Muscle of arm (tissue), 12 donors: ENCODE measurements around the gene MKI67. TPM values are rescaled to one million over a fixed set of nuclear protein-coding genes. Genes with fewer than 3 reads are reported as not detected.
"Not testable (repeated sequence)": the region's sequence is repeated elsewhere in the genome, so short reads cannot be mapped to it uniquely, and the experiment has no call there.

ENCODE experiments used
- DNase-seq: peaks from one replicate; pipeline ENCODE4 v3.0.0-alpha.2; 2013
- polyA plus RNA-seq, 12 donors: library from polyadenylated mRNA; unstranded; fragments of 120-200 nt; gene quantifications; one replicate each; pipeline ENCODE4 v1.2.1, GENCODE V29; 2013; ENCODE audit not compliant: insufficient read length in 12 of 12

MKI67 gene
- polyA plus RNA-seq, 12 donors = 21.0 to 67.1 (median 34.8) TPM; not detected in 1

DNA sequence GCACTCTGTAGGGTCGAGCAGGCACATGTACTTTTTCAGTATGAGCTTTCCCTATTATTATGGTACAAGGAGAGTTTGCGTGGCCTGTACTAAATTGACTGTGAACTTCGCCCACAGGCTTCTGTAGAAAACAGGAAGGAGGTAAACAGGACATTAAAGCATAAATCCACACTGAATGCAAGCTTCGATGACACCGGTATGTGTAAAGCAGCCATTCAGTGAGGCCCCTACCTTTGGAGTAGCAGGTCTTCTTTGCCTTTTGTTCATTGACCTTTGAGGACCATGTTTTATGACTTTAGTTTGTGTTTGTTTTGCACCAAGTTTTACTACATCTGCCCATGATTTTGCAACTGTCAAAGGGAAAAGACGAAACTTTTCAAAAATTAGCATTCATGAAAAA is 14.5 kb downstream of the MKI67 start:
- no peak for DNase-seq

DNA sequence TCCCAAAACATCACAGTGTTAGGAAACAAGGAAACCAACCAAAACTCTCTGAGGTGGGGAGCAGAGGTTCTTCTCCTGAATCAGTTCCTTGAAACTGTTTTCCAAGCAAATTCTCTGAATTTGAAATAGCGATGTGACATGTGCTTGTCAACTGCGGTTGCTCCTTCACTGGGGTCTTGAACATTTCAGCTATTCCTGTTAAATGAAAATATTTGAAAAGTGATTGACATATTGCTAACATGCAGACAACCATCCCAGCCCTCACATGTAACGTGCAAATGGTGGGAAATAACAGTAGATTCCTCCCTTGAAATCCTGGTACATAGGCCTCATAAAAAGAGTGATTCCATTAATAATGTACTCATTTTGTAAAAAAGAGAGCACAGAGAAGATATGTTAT is 15.9 kb downstream of the MKI67 start:
- DNase-seq = no peak

DNA sequence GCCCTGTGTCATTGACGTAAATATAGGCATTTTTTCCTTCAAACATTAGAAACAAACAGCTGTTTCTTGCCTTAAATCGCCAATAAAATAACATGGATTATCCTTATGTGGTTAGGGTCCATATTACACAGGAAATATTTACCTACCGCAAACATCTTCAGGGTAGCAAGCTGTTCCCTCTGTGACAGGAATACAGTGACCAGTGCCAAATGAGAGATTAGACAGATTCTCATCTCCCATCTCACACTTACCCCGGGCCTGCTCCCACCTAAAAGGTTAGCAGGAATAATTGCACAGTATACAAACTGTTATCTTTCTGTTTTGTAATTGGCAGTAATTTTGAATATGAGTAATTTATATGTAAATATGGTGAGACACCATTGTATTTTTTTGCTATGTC is 16.5 kb downstream of the MKI67 start:
- no peak for DNase-seq

DNA sequence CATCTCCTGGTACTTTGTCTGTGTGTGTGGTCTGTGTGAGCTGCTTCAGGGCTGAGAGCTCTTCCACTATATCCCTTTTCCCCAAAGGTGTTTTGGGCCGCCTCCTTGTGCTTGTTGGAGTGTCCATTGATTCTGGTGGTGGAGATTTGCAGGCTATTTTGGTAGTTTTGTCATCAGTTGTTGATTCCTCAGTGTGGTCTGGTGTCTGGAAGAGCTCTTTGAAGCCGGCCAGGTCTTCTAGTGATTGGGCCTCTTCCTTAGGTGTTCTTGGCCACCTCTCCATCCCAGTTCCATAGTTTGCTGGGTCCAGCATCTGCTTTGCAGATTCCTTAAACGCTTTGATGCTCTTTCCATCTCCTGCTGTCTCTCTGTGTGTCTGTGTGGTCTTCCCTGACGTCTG is 20.8 kb downstream of the MKI67 start:
- no peak for DNase-seq

DNA sequence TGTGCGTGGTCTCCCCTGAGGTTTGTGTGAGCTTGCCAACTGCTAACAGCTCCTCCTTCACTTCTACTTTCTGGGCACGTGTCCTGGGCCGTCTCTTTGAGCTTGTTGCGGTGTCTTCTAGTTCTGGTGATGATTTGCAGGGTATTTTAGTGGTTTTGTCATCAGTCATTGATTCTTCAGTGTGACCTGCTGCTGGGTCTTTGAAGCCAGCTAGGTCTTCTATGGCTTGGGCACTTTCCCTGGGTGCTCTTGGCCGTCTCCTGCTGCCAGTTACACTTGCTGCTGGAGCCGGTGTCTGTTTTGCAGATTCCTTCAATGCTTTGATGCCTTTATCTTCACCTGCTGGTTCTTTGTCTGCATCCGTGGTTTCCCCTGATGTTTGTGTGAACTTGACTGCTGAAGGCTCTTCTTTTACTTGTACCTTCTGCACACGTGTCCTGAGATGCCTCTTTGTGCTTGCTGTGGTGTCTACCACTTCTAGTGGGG is 23.0 kb downstream of the MKI67 start:
- DNase-seq = no peak

DNA sequence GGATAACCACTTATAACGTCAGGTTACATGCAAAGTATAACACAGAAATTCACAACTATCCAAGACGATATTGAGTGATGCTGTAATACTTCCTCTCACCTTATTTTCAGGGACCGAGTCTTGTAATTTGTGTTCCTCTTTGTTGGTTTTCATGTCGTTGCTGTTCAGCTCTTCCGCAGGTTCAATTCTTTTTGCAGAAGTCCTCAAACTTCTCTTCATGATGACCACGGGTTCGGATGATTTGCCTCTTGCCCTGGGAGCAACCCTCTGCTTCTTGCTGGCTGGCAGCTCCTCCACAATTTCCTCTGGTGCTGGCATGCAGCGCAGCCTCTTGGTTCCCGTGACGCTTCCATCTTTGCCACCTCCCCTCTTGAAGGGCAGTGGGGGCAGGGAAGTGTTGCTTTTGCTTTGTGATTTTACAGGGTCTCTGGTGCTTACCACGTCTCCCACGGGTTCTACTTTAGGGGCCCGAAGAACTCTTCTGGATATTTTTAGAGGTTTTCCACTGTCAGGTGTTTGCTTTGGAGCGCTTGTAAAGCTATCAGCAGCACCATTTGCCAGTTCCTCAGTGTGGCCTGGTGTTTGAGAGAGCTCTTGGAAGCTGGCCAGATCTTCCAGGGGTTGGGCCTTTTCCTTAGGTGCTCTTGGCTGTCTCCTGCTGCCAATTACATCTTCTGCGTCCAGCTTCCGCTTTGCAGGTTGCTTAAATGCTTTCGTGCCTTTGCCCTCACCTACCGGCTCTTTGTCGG is 23.6 kb downstream of the MKI67 start:
- DNase-seq = no peak

DNA sequence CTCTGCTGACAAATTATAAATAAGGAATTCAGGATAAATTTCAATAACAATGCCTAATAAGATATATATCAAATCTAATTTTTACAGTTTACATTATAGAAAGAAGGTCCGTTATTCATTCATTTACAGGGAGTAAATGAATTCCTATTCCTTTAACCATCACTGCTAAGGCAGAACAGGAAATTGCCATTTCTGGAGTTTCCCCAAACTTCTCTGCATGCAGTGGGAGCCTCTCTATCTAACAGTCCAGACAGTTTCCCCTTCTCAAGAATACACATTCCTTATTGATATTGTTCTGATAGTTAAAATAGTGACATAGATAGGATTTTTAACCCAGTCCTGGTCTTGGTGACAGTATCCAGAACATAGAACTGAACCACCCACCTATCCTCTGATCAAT is 24.3 kb downstream of the MKI67 start:
- DNase-seq = no peak

DNA sequence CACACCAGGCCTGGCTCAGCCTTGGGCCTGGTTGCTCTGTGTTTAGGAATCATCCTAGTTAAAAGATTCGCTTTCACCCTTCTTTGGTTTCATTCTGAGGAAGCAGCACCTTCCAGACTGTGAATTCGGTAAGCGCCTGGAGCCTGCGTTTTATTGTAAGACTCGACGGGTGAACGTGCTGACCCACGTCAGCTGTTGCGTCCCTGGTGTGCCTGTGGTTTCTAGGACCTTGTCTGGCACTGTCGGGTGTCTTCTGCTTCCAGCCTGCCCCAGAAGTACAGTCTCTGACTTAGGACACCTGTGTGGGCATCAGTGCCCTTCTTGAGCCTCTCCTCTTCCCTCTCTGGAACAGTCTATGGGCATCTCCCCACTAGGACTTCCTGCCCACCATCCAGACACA is 26.3 kb downstream of the MKI67 start:
- no peak for DNase-seq

DNA sequence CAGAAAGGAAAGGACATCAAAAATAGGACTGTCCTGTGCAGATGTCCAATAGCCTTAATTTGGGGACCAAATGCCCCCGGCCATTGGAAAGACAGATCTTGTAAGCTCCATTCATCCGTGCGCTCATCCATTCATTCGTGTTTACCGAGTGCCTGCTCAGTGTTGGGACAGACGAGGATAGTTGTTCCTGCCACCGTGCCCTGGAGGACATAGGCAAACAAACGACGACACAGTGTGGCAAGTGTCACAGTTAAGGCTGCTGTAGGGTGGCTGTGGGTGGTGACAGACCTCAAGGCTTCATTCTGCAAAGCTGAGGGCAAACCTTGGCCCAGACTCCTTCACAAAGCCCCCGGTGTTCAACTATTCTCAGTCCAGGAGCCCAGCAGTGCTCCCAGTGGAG is 27.6 kb downstream of the MKI67 start:
- no peak for DNase-seq

DNA sequence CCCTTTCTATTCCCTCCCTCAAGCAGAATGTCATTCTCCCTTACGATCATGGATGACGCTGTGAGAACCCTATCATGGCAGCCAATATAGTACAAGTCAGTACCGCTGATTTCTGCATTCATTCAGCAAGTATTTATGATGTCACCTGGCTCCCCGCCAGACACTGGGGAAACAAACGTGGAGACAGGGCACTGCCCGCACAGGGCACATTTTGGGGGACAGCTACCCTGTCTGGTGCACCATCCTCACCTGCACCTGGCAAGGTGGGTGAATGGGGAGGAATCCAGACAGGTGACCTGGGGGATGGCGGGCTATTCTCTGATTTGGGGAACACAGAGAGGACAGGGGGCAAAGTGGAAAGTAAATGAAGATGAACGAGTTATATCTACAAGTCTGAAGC is 28.4 kb downstream of the MKI67 start:
- DNase-seq = no peak

DNA sequence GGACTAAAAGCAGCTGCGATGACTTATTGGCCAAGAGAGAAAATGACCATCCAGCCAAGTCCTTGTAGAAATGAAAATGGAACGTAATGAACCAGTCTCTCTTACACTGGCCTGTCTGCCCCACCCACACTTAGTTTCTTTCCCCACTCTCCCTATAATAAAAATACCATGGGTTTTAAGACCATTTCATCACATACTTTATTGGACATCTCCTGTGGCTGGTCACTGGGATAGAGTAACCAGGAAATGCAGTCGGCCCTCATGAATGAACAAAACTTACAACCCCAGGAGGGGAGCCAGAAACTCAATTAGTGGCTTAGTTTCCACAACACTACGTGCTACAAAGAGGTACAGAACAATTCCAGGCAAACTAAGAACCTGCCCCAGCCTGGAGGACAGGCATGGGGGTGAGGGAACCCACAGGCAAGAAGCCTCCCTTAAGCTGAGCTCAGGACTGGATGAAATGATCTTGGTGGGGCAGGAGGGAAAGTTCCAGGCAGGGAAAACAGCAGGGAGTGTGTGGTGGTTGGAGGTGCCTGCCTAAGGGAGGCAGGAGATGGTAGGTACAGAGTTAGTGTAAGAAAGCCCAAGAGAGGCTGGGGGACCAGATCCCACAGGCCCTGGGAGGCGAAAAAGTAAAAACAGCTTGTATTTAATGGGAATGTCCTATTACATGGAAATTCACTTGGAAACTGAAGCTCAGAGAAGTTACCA is 29.6 kb downstream of the MKI67 start:
- no peak for DNase-seq

DNA sequence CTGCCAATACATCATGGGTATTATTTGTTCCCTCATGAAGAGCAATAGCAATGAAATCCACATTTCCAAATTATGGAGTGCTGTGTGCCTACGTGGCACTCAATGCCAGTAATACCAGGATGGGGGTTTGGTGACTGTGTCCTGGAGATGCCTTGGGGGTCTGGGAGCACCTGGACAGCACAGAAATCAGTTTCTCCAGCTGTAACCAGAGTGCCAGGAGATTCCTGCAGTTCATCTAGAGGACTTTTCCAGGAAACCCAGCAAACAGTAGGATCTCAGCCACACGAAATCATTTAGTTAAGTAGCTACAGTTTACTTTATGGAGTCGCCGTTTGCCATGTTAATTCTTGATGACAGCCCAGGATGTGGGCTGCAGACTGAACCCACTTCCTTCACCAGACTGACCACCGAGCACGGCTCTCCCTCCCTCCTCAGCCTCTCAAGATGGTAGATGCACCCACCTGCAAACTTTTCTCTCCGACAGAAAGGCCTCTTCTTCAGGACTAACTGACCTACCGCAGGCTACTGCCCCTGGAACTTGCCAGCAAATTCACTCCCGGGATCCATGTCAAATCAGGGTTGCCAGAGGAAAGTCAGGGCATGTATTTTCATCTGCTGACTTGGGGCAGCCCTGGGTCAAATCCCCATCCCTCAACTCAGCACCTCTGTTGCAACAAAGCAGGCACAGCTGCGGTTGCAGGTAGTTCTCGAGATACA is 30.3 kb downstream of the MKI67 start:
- DNase-seq = no peak

DNA sequence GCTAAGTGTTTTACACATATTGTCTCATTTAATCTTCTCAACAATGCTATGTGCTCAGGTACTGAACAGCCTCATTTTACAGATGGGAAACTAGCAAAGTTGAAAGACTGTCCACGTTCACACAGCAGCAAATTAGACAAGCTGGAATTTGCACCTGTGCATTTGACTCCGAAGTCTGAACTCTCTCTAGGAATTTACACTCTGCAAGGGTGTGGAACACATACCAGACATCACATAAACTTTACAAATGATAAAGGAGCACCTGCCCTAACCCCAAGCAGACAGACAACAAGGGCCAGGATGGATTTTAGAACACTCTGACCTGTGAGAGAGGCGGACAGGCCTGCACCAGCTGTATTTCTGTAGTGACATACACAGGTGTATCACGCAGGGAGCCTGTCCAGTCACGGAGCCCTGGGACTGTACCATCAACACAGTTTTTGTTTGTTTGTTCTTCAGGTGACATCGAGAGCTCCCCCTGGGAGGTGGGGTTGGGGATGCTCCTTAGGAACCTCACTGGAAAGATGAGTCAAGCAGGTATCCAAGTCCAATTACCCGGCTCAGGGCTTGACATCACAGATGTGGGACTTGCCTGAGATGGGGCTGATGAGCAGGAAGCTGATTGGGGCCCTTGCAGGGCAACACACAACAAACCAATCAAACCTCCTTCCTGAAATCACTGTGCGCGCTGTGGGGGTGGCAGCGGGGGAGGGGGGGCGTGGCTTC is 31.0 kb downstream of the MKI67 start:
- no peak for DNase-seq

DNA sequence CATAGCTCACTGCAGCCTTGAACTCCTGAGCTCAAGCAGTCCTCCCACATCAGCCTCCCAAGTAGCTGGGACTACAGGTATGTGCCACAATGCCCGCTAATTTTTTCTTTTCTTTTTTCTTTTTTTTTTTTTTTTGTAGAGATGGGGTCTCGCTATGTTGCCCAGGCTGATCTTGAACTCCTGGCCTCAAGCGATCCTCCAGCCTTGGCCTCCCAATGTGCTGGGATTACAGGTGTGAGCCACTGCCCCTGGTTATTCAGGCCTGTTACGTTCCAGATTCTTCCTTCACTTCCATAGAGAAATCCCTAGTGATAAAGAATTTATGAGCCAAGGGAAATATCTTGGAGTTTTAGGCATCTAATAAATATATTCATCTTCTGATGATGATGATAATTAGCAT is 31.6 kb downstream of the MKI67 start:
- not testable (repeated sequence) for DNase-seq

DNA sequence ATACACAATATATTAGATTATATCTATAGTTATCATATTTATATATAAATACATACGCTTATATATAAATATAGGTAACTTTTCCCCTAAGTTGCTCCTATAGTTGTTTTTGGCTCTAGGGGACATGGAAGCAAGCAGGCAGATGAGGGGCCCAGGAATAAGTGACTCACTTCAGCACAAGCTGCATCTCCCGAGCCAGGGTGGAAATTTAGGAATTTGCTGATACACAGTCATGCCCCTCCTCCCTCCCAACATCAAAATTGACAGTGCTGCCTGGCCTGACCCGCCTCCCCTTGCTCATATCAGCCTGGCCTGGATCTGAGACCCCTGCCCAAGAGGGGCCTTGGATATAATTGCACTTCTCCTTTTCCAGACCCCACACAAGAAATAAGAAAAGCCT is 33.8 kb downstream of the MKI67 start:
- DNase-seq = no peak

DNA sequence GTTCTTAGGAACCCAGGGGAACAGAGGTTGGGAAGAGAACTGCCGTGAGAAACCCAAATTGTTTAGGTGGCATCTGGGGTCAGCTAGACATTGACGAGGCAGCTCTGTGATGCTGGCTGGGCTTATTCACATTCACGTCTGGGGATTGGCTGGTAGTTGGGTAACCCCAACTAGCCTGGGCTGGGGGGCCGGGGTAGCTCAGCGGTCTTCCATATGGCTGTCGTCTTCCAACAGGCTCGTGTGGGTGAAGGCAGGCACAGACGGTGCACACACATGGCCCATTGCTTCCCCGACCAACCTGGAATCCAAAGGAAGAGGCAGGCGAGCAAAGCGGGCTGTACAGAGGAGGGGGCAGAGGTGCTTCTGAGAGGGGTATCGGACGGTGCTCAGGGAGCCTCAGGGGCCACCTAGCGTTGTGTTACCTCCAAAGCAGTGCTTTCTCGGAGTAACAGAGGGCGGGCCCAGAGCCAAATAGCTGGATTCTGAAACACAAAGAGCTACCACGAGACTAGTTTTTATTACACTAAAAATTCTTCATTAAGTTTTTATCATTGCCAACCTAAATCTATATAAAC is 34.5 kb downstream of the MKI67 start:
- no peak for DNase-seq

DNA sequence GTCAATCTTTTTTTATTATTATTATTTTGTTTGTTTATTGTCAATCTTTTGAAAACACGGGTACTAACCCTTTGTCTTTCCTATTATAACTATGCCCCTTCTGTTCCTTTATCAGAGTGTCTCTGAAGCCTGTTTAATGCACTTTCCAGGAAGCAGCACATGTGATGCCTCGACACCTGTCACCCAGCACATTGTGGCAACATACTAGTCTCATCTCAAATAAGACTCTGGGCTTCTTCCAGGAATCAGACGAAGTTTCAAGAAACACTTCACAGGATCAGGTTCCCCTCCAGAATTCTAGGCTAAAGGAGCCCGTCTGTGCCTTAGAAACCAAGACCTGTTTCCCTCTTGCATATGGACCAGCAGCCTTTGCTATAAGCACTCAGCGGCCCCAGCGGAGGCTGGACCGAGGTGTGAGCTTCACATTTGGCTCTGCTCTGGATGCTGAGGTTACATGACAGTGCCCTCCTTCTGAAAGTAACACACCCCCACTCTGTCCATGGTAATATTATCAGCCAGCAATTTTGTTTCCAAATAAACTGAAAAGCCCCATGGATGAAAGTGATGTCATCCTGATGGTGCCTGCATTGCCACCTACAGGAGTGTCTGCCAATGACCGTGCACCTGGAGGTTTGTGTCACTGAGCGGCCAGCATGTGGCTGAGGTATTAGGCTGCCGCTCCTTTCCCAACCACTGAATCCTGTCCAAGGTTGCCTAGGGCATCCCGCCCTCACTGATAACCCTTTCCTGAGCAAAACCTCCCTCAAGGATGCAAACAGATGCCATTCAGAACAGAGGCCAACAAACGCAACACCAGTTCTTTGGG is 38.1 kb downstream of the MKI67 start:
- DNase-seq = no peak

DNA sequence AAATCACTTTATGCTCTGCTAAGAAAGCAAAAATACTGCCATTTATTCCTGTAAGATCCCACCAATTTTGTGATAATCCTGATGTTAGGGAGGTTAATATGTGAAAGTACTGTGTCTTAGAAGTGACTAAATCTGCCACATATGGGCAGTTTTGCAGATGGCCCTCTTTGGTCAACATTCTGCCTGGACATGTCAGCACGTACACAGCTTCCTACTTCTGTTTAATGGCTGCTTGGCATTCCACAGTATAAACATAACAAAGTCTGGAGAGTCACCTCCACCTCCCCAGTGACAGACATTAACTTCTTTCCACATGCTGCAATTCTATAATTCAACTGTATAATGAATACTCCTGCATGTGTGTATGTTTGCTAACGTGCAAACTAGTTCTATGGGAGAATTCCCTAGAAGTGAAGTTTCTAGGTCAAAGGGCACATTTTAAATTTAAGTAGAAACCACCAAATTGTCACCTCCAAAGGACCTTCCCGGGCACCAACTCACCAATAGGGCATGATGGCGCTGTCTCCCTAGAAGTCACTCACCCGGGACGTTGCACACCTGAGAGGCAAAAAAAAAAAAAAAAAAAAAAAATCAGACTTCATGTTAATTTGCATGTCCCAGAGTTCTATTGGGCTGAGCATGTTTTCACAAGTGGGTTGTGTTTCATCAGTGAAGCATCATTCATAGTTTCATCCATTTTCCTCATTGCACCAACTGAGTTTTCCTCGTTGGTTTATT is 38.9 kb downstream of the MKI67 start:
- no peak for DNase-seq

DNA sequence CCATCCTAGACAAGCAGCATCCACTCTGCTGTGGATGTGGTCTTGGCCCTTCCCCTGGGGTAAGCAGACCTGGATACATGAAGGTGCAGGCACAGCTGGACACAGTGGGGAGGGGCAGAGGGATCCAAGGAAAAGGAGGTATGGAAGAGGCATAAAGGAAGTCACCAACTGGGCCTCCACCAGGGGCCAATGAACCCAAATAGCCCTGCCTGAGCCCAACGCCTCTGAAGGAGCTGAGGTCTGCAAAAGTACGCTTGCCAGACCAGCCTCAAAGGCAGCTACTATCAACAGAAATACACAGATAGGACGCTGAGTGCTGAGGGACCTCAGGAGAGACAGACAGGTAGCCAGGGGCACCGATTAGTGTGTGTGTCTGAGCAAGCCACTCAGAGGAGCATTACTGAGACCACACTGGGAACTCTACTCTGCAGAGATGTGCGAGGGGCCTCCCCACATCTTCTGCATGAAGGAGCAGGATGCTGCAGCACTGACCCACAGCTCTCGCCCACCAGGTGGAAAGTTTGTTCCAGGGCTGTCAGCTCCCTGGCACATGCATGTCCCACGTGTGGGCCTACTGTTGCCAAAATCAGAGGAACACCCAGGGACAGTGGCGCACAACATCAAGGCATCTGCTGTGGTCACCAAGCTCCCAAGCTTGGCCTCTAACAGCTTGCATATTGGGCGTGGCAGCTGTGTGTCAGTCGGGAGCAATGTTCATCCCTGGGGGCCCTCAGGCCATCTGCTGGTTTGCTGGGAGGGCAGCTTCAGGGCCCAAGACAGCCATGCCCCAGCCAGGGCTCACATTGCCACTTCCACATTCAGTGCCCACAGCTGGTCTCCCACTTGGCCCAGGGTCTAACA is 40.0 kb downstream of the MKI67 start:
- no peak for DNase-seq
